ENCODE data around the gene ACVR1B.

- no peak for TF ChIP-seq CTCF (IDR thresholded peaks at IDR 0.05)
- no peak for TF ChIP-seq POLR2A (IDR thresholded peaks at IDR 0.05)
Observed at GRCh38 chr12:52007982-52008510, 56.5 kb downstream of the ACVR1B start.
